Stimulated activated CD4-positive, alpha-beta T cell treated with anti-CD3 and anti-CD28 coated beads, Interleukin-4, amount 100 ng/mL, for 4 hours (primary cell): ENCODE results near the gene TPSB2.

Experiments
- DNase-seq, 2 experiments: peaks; one replicate each; pipeline ENCODE4 v3.0.0-alpha.2; 2020

TPSB2 gene

GRCh38 chr16:1218930-1219611, 10.9 kb downstream of the TPSB2 start:
- no peak for DNase-seq

- DNase-seq = no peak
Observed at GRCh38 chr16:1218061-1218929, 11.7 kb downstream of the TPSB2 start.

- DNase-seq = no peak
Observed at GRCh38 chr16:1217526-1217925, 12.5 kb downstream of the TPSB2 start.

GRCh38 chr16:1216681-1217400, 13.1 kb downstream of the TPSB2 start:
- no peak for DNase-seq

- DNase-seq = no peak
Observed at GRCh38 chr16:1216296-1216619, 13.7 kb downstream of the TPSB2 start.

GRCh38 chr16:1215574-1216295, 14.2 kb downstream of the TPSB2 start:
- no peak for DNase-seq

GRCh38 chr16:1214719-1215118, 15.3 kb downstream of the TPSB2 start:
- DNase-seq = no peak

- DNase-seq = no peak
Observed at GRCh38 chr16:1213796-1214372, 16.1 kb downstream of the TPSB2 start.

GRCh38 chr16:1213231-1213630, 16.8 kb downstream of the TPSB2 start:
- DNase-seq = no peak

- DNase-seq = no peak
Observed at GRCh38 chr16:1212616-1213194, 17.3 kb downstream of the TPSB2 start.

GRCh38 chr16:1211451-1212268, 18.3 kb downstream of the TPSB2 start:
- no peak for DNase-seq

GRCh38 chr16:1210461-1210860, 19.5 kb downstream of the TPSB2 start:
- no peak for DNase-seq

GRCh38 chr16:1209081-1209480, 20.9 kb downstream of the TPSB2 start:
- DNase-seq = no peak

GRCh38 chr16:1208239-1208830, 21.6 kb downstream of the TPSB2 start:
- DNase-seq = no peak

- no peak for DNase-seq
Observed at GRCh38 chr16:1206786-1207185, 23.2 kb downstream of the TPSB2 start.

GRCh38 chr16:1206326-1206725, 23.7 kb downstream of the TPSB2 start:
- no peak for DNase-seq

GRCh38 chr16:1204933-1205332, 25.1 kb downstream of the TPSB2 start:
- DNase-seq = no peak

GRCh38 chr16:1202274-1202673, 27.7 kb downstream of the TPSB2 start:
- DNase-seq = no peak

- DNase-seq = no peak
Observed at GRCh38 chr16:1201444-1201843, 28.5 kb downstream of the TPSB2 start.

GRCh38 chr16:1200014-1200627, 29.9 kb downstream of the TPSB2 start:
- DNase-seq = no peak
